Measurements from ENCODE around the gene TSPAN9. TPM values are rescaled to one million over a fixed set of nuclear protein-coding genes. Genes with fewer than 3 reads are reported as not detected.

The TSPAN9 gene
- total RNA-seq, 1 donor from 2014 or later: 114 TPM

DNA sequence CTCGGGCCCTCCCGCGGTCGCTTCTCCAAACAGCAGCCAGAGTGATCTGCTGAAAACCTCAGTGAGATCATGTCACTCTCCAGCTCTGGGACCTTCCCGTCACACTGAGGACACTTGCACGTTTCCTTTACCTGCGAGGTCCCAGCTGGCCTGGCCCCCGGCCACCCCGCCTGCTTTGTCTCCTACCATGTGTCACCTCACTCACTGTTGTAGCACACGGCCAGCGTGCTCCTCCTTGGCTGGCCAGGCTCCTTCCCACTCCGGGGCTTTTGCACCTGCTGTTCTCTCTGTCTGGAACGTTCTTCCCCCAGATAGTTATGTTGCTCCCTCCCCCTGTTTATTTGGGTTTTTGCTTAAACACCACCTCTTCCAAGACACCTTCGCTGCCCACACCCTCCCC lies 199.0 kb downstream of the TSPAN9 start:
- no peaks in the 10 kb centered on the region for H3K9me3 Mint-ChIP-seq (ENCODE audit: unreplicated experiment)
- TF ChIP-seq, protein P1, sequence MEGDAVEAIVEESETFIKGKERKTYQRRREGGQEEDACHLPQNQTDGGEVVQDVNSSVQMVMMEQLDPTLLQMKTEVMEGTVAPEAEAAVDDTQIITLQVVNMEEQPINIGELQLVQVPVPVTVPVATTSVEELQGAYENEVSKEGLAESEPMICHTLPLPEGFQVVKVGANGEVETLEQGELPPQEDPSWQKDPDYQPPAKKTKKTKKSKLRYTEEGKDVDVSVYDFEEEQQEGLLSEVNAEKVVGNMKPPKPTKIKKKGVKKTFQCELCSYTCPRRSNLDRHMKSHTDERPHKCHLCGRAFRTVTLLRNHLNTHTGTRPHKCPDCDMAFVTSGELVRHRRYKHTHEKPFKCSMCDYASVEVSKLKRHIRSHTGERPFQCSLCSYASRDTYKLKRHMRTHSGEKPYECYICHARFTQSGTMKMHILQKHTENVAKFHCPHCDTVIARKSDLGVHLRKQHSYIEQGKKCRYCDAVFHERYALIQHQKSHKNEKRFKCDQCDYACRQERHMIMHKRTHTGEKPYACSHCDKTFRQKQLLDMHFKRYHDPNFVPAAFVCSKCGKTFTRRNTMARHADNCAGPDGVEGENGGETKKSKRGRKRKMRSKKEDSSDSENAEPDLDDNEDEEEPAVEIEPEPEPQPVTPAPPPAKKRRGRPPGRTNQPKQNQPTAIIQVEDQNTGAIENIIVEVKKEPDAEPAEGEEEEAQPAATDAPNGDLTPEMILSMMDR (IDR thresholded peaks at IDR 0.05): no peak

DNA sequence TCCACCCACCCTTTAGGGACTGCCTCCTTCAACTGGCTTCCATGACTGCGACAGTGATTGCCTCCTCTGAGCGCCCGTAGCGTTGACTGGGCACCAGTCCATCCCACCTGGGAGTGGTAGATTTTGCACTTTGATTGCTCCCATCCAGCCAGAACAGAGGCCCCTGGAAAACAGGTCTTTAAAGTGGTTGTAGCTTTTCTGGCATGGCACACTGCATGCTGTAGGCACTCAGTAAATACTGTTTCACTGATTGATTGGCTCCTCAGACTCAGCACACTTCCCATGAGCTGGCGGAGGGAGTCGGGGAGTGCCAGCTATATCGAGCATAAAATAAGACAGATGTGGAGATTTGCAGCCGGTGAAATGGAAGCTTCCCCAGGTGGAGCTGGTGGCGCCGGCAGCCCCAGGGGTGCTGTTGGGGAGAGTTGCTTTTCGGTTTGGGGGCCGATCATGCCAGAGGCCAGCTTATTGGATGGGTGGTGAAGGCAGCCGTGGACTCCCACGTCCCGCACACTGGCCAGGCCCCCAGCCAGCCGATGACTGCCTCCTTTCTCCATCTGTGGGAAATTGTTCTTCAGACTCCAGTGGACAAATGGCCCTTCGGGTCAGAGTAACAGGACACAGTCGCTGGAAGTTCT lies 200.2 kb downstream of the TSPAN9 start:
- TF ChIP-seq, protein P1 (IDR thresholded peaks at IDR 0.05): no peak
- H3K9me3 Mint-ChIP-seq (ENCODE audit: unreplicated experiment): no peaks in the 10 kb centered on the region
- H3K4me1 Mint-ChIP-seq (ENCODE audit: unreplicated experiment): peaks cover 24% of the 10 kb centered on the region
- H3K36me3 Mint-ChIP-seq (ENCODE audit: unreplicated experiment): peaks cover 21% of the 10 kb centered on the region
- H3K27me3 Mint-ChIP-seq (ENCODE audit: unreplicated experiment): no peaks in the 10 kb centered on the region
- no peak overlapping the region for H3K4me3 Mint-ChIP-seq (ENCODE audit: unreplicated experiment)
- no peak overlapping the region for H3K27ac Mint-ChIP-seq (ENCODE audit: unreplicated experiment)
- no peak for DNase-seq (ENCODE audit: extremely low spot score, unreplicated experiment)

More for the DNA sequence above, 199.0 kb downstream of the TSPAN9 start:
- peaks cover 24% of the 10 kb centered on the region for H3K4me1 Mint-ChIP-seq (ENCODE audit: unreplicated experiment)
- peaks cover 16% of the 10 kb centered on the region for H3K36me3 Mint-ChIP-seq (ENCODE audit: unreplicated experiment)
- DNase-seq (ENCODE audit: extremely low spot score, unreplicated experiment): no peak
- H3K4me3 Mint-ChIP-seq (ENCODE audit: unreplicated experiment): no peak overlapping the region
- H3K27ac Mint-ChIP-seq (ENCODE audit: unreplicated experiment): no peak overlapping the region
- no peaks in the 10 kb centered on the region for H3K27me3 Mint-ChIP-seq (ENCODE audit: unreplicated experiment)

DNA sequence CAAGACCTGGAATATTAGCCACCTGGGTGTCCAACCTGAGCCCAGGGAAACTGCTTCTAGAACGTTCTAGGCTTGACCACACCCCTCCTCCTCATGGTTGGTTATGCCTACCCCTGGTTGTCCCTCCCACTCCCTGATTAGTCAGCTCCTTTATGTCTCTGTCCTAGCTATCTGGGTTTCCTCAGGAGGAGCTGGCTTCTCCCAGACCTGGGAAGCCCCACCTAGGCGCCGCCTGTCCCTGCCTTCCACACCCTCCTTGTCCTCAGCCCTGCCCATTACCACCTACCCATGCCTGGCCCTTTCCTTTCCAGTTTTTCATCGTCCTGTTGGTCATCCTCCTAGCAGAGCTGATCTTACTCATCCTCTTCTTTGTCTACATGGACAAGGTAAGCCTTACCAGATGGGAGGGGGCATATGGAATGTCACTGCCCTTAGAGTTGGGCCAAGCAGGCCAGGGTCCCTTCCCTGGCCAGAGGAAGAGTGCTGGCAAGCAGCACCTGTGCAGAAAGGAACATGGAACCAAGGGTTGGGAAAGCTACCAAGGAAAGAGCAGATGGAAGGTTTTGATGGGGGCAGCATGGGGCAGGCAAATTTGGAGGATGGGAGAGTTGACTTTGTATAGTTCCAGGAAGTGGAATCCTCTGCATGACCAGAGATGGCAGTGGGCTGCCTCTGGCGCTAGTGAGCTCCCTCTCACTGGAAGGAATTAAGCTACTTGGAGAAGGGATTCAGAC lies 201.7 kb downstream of the TSPAN9 start:
- no peak for DNase-seq (ENCODE audit: extremely low spot score, unreplicated experiment)
- Mint-ChIP-seq H3K36me3 (ENCODE audit: unreplicated experiment) (peaks cover 28% of the 10 kb centered on the region), H3K27me3 (ENCODE audit: unreplicated experiment) (no peaks in the 10 kb centered on the region), H3K4me1 (ENCODE audit: unreplicated experiment) (peaks cover 14% of the 10 kb centered on the region), H3K4me3 (ENCODE audit: unreplicated experiment) (no peak overlapping the region), H3K27ac (ENCODE audit: unreplicated experiment) (no peak overlapping the region), H3K9me3 (ENCODE audit: unreplicated experiment) (no peaks in the 10 kb centered on the region)
- TF ChIP-seq, protein P1 (IDR thresholded peaks at IDR 0.05): no peak

DNA sequence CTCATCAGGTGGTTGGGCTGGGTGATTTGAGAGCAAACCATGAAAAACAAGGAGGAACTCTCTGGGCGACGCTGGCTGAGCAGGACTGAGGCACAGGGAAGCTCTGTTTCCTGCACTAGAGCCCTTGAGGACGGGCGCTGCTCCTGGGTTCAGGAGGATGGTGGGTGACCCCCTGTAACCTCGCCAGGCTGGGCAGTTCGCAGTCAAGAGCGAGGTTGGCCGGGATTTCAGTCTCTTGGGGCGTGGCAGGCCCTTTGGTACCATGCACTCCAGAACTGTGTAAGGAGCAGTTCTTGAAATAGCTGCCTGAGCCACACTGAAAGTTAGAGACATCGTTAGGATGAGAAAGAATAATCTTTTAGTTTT lies 202.2 kb downstream of the TSPAN9 start:
- no peak for DNase-seq (ENCODE audit: extremely low spot score, unreplicated experiment)
- Mint-ChIP-seq H3K27me3 (ENCODE audit: unreplicated experiment) (no peaks in the 10 kb centered on the region), H3K4me3 (ENCODE audit: unreplicated experiment) (no peak overlapping the region), H3K27ac (ENCODE audit: unreplicated experiment) (no peak overlapping the region), H3K36me3 (ENCODE audit: unreplicated experiment) (peaks cover 31% of the 10 kb centered on the region), H3K9me3 (ENCODE audit: unreplicated experiment) (no peaks in the 10 kb centered on the region), H3K4me1 (ENCODE audit: unreplicated experiment) (peaks cover 14% of the 10 kb centered on the region)
- TF ChIP-seq, protein P1 (IDR thresholded peaks at IDR 0.05): no peak

DNA sequence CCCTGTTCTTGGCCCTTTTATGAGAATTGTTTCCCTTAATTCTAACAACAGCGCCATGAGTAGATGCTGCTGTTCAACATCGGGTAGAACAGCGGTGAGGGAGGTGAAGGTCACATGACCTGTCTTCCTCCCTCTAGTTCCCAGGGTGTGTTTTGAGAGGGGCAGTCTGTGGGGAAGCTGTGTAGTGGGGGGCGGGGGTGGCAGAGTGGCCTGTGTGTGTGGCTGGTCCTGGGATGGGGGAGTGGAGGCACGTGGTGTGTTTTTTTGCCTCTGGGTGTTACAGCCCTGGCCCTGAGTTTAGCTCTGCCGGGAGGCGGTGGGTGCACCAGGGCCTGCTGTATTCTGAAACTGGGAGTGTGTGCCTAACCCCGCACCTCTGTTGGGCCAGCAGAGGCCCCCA lies 202.7 kb downstream of the TSPAN9 start:
- DNase-seq (ENCODE audit: extremely low spot score, unreplicated experiment): no peak
- H3K4me3 Mint-ChIP-seq (ENCODE audit: unreplicated experiment): no peak overlapping the region
- H3K36me3 Mint-ChIP-seq (ENCODE audit: unreplicated experiment): peaks cover 33% of the 10 kb centered on the region
- TF ChIP-seq, protein P1 (IDR thresholded peaks at IDR 0.05): no peak
- H3K4me1 Mint-ChIP-seq (ENCODE audit: unreplicated experiment): peaks cover 12% of the 10 kb centered on the region
- H3K9me3 Mint-ChIP-seq (ENCODE audit: unreplicated experiment): no peaks in the 10 kb centered on the region
- H3K27me3 Mint-ChIP-seq (ENCODE audit: unreplicated experiment): no peaks in the 10 kb centered on the region
- H3K27ac Mint-ChIP-seq (ENCODE audit: unreplicated experiment): no peak overlapping the region
